Duodenal mucosa (tissue), 2 donors: ENCODE results near the gene MRAS.

Experiments used
- H3K27ac ChIP-seq: one replicate; pipeline ENCODE4 v1.7.0; 2013; ENCODE audit warnings: low read depth, low read length
- H3K27me3 ChIP-seq, 2 donors: one replicate each; pipeline ENCODE4 v1.7.0; 2013; ENCODE audit warnings: low read length in 2 of 2, control low read depth in 1 of 2; ENCODE audit not compliant: insufficient read depth in 2 of 2, control insufficient read depth in 1 of 2
- H3K36me3 ChIP-seq, 2 donors: one replicate each; pipeline ENCODE4 v1.7.0; 2013; ENCODE audit warnings: low read length in 2 of 2, control low read depth in 1 of 2; ENCODE audit not compliant: insufficient read depth in 2 of 2, control insufficient read depth in 1 of 2
- H3K4me1 ChIP-seq, 2 donors: one replicate each; pipeline ENCODE4 v1.7.0; 2013; ENCODE audit warnings: low read length in 2 of 2, control low read depth in 1 of 2; ENCODE audit not compliant: insufficient read depth in 2 of 2, control insufficient read depth in 1 of 2
- H3K4me3 ChIP-seq, 2 donors: one replicate each; pipeline ENCODE4 v1.7.0; 2013; ENCODE audit warnings: low read length in 2 of 2, low read depth in 1 of 2
- H3K9ac ChIP-seq, 2 donors: one replicate each; pipeline ENCODE4 v1.7.0; 2013; ENCODE audit warnings: low read length in 2 of 2, low read depth in 1 of 2
- H3K9me3 ChIP-seq, 2 donors: one replicate each; pipeline ENCODE4 v1.7.0; 2013; ENCODE audit warnings: low read length in 2 of 2, control low read depth in 1 of 2; ENCODE audit not compliant: control insufficient read depth in 1 of 2

The MRAS gene

DNA sequence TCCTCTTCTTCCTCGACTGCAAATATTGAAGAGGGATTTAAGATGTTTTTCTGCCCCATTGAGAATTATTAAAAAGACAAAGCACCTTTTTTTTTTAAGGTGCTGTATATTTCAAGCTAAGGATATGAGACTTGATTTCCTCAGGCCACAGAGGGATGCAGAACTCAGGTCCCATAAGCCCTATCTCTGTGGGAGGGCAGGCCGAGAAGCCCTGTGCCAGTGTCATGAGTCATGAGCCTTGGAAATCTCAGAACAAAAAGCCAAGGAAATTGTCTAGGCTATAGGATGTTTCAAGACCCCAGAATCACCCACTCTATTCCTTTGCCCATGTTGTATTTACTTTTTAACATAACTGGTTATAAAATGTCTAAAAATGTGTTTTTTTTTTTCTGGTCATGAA is 93.4 kb downstream of the MRAS start:
- Histone ChIP-seq H3K4me3 (no peak overlapping the region), H3K27me3 (peaks cover 3 to 6% of the 10 kb centered on the region in 2 donors), H3K9ac (no peak overlapping the region), H3K4me1 (no peaks in the 10 kb centered on the region), H3K36me3 (no peaks in the 10 kb centered on the region), H3K27ac (no peak overlapping the region), H3K9me3 (no peaks in the 10 kb centered on the region)

DNA sequence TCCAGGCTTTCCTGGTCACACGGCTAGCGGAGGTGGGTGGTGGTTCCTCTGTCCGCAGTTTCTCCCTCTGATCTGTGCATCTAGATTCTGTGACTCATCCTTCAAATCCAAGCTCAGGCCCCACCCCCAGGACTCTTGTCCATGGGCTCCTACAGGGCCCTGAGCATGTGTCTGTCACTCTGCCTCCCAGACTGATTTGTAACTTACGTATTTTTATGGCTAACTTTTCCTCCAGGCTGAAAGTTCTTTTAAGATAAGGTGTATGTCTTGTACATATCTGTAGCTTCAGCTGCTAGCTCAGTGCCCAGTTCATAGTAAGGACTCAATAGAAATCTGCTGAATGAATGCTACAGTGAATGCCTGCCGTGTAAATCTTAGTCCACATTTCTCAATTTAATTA is 94.1 kb downstream of the MRAS start:
- Histone ChIP-seq H3K9ac (no peak overlapping the region), H3K27ac (no peak overlapping the region), H3K27me3 (peaks cover 2% of the 10 kb centered on the region in 2 donors), H3K4me3 (no peak overlapping the region), H3K4me1 (no peaks in the 10 kb centered on the region), H3K36me3 (no peaks in the 10 kb centered on the region), H3K9me3 (no peaks in the 10 kb centered on the region)

- Histone ChIP-seq H3K27ac (no peak overlapping the region), H3K36me3 (no peaks in the 10 kb centered on the region), H3K9ac (no peak overlapping the region), H3K9me3 (no peaks in the 10 kb centered on the region), H3K27me3 (peaks cover 2% of the 10 kb centered on the region in 2 donors), H3K4me3 (no peak overlapping the region), H3K4me1 (no peaks in the 10 kb centered on the region)
These were observed 94.7 kb downstream of the MRAS start for GRCh38 chr3:138443091-138443490.

GRCh38 chr3:138443521-138444503 is 95.4 kb downstream of the MRAS start:
- Histone ChIP-seq H3K27ac (no peak overlapping the region), H3K9ac (no peak overlapping the region), H3K36me3 (no peaks in the 10 kb centered on the region), H3K4me3 (no peak overlapping the region), H3K4me1 (no peaks in the 10 kb centered on the region), H3K9me3 (no peaks in the 10 kb centered on the region), H3K27me3 (peaks cover 2% of the 10 kb centered on the region in 2 donors)

GRCh38 chr3:138445236-138445635 is 96.9 kb downstream of the MRAS start:
- Histone ChIP-seq H3K9ac (no peak overlapping the region), H3K27me3 (peaks cover 0 to 2% of the 10 kb centered on the region in 2 donors), H3K9me3 (no peaks in the 10 kb centered on the region), H3K27ac (no peak overlapping the region), H3K4me1 (no peaks in the 10 kb centered on the region), H3K4me3 (no peak overlapping the region), H3K36me3 (no peaks in the 10 kb centered on the region)

DNA sequence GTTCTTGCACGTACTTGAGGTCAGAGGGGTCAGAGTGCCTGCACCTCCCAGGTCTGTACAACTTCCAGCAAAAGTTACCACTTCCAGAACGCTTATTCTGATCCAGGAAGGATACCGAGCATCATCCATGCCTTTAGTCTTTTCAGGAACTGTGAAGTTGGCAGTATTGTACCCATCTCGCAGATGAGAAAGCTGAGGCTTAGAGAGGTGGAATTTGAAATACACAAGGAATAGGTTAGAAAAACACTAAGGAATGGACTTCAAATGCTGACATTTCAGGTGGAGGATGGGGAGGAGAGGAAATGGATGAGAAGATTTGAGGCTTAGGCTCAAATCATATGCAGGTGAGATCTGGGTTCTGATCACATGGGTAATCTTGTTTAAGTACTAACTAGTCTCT is 97.3 kb downstream of the MRAS start:
- no peak overlapping the region for H3K9ac ChIP-seq
- H3K4me3 ChIP-seq, result no peak overlapping the region
- no peaks in the 10 kb centered on the region for H3K4me1 ChIP-seq
- H3K9me3 ChIP-seq, result no peaks in the 10 kb centered on the region
- no peaks in the 10 kb centered on the region for H3K36me3 ChIP-seq
- no peak overlapping the region for H3K27ac ChIP-seq
- H3K27me3 ChIP-seq, result peaks cover 0 to under 1% of the 10 kb centered on the region in 2 donors

GRCh38 chr3:138448631-138449030 is 100.3 kb downstream of the MRAS start:
- no peak overlapping the region for H3K4me3 ChIP-seq
- H3K4me1 ChIP-seq, result no peaks in the 10 kb centered on the region
- H3K27me3 ChIP-seq, result no peaks in the 10 kb centered on the region
- no peak overlapping the region for H3K27ac ChIP-seq
- no peaks in the 10 kb centered on the region for H3K9me3 ChIP-seq
- H3K9ac ChIP-seq, result no peak overlapping the region
- no peaks in the 10 kb centered on the region for H3K36me3 ChIP-seq

- no peak overlapping the region for H3K9ac ChIP-seq
- no peaks in the 10 kb centered on the region for H3K4me1 ChIP-seq
- H3K27ac ChIP-seq, result no peak overlapping the region
- no peaks in the 10 kb centered on the region for H3K27me3 ChIP-seq
- H3K9me3 ChIP-seq, result no peaks in the 10 kb centered on the region
- no peaks in the 10 kb centered on the region for H3K36me3 ChIP-seq
- H3K4me3 ChIP-seq, result no peak overlapping the region
These were observed 101.1 kb downstream of the MRAS start for GRCh38 chr3:138449490-138449889.

- H3K9me3 ChIP-seq, result no peaks in the 10 kb centered on the region
- H3K27ac ChIP-seq, result no peak overlapping the region
- no peak overlapping the region for H3K4me3 ChIP-seq
- no peaks in the 10 kb centered on the region for H3K36me3 ChIP-seq
- H3K4me1 ChIP-seq, result no peaks in the 10 kb centered on the region
- no peaks in the 10 kb centered on the region for H3K27me3 ChIP-seq
- H3K9ac ChIP-seq, result no peak overlapping the region
These were observed 101.8 kb downstream of the MRAS start for GRCh38 chr3:138450181-138450580.

DNA sequence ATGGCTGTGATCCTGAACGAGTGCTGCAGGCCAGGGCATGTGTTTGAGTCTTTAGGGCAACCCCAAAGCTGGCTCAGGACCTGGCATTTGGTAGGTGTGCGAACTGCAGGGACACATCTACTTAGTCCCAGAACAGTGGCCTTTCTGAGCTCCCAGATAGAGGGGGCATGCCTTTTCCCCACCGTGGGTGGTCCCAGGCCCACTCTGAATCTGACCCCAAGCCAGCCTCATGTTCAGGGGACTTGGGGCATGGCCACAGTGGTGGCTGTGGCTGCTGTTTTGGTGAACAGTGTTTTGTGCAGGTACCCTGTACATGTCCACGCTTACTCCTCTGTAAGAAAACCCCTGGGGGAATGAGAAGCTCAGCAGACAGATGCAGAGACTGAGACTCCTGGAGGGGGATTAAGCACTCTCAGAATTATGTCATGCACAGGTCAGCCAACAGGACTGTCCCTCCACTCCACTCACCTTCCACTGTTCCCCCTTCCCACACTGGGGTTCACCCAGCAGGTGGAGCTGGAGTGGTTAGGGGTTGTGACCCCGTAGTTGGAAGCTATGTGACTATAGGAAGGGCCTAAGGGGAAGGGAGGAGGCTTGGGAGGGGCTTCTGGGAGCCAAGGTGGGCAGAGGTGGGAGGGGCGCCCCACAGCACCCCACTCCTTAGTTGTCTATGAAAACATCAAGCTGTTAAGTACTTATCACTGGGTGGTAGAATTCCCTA is 102.5 kb downstream of the MRAS start:
- H3K36me3 ChIP-seq, result no peaks in the 10 kb centered on the region
- no peak overlapping the region for H3K27ac ChIP-seq
- H3K9ac ChIP-seq, result no peak overlapping the region
- peaks cover 0 to 3% of the 10 kb centered on the region in 2 donors for H3K27me3 ChIP-seq
- no peaks in the 10 kb centered on the region for H3K4me1 ChIP-seq
- no peaks in the 10 kb centered on the region for H3K9me3 ChIP-seq
- H3K4me3 ChIP-seq, result no peak overlapping the region
